Stimulated activated CD4-positive, alpha-beta T cell treated with anti-CD3 and anti-CD28 coated beads, TNF-alpha, amount 100 ng/mL, for 24 hours (primary cell): Measurements from ENCODE around the gene CYB5R3.
"Not testable (repeated sequence)": the region's sequence is repeated elsewhere in the genome, so short reads cannot be mapped to it uniquely, and the experiment has no call there.

Experiments used
- DNase-seq, 3 experiments: peaks; one replicate each; pipeline ENCODE4 v3.0.0-alpha.2; 2020; ENCODE audit warnings: low read depth in 3 of 3

The CYB5R3 gene

DNA sequence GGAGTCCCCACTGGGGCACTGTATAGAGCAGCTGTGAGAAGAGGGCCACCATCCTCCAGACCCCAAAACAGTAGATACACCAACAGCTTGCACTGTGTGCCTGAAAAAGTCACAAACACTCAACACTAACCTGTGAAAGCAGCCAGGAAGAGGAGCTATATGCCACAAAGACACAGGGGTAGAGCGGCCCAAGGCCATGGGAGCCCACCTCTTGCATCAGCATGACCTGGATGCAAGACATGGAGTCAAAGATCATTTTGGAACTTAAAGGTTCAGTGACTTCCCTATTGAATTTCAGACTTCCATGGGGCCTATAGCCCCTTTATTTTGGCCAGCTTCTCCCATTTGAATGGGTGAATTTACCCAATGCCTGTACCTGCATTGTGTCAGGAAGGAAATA, 29.7 kb upstream of the CYB5R3 start:
- no peak for DNase-seq

DNA sequence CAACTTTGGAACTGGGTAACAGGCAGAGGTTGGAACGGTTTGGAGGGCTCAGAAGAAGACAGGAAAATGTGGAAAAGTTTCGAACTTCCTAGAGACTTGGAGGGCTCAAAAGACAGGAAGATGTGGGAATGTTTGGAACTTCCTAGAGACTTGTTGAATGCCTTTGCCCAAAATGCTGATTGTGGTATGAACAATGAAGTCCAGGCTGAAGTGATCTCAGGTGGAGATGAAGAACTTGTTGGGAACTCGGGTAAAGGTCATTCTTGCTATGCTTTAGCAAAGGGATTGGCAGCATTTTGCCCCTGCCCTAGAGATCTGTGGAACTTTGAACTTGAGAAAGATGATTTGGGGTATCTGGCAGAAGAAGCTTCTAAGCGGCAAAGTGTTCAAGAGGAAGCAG, 28.7 kb upstream of the CYB5R3 start:
- DNase-seq = not testable (repeated sequence)

DNA sequence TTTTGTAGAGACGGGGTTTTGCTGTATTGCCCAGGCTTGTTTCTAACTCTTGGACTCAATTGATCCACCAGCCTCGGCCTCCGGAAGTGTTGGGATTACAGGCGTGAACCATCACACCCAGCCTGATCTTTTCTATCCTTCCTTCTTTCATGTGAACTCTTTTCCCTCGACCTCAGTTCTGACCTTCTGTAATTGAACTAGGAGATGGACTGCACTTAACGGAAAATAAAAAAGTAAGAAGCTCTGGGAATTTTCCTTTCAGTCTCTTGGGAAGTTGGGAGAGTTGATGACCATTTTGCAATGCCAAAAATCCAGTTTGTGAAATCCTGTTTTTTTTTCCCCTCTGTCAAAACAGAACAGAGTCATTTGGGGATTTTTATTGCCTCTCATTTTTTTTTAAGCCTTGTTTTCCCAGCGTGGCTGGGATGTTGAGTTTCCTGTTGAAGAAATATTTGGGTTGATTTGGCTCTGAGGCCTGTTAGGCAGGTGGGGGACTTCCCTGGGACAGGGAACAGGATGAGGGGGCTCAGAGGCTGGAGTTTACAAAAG, 26.9 kb upstream of the CYB5R3 start:
- DNase-seq = no peak

DNA sequence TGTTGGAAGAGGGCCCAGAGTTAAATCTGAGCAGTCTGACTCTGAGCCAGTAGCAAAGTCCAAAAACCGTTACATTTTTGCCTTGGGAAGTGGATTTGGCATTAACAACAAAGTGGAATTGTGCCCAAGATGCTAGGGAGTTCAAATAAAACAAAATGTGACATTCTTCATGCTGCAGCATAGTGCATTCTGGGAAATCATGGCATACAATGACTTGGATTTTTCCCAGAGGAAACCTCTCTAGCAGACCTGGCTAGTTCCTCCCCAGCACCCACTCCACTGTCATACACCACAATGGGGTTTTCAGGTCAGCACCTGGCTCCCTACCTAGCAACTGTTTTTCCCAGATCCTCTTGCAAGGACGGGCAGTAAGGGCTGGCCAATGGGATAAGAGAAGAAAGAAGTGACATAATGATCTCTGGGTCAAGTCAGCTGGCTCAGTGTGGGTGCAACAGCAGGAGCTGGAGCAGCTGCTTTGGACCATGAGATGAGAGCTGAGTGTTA, 24.8 kb upstream of the CYB5R3 start:
- no peak for DNase-seq

DNA sequence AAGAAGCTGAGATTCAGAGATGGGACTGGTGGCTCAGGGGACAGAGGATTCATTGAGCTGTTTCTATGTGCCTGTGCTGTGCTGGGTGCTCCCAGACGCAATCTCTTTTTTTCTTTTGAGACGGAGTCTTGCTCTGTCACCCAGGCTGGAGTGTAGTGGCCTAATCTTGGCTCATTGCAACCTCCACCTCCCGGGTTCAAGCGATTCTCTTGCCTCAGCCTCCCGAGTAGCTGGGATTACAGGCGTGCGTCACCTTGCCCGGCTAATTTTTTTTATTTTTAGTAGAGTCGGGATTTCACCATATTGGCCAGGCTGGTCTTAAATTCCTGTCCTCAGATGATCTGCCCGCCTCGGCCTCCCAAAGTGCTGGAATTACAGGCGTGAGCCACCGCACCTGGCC, 23.9 kb upstream of the CYB5R3 start:
- DNase-seq = not testable (repeated sequence)

DNA sequence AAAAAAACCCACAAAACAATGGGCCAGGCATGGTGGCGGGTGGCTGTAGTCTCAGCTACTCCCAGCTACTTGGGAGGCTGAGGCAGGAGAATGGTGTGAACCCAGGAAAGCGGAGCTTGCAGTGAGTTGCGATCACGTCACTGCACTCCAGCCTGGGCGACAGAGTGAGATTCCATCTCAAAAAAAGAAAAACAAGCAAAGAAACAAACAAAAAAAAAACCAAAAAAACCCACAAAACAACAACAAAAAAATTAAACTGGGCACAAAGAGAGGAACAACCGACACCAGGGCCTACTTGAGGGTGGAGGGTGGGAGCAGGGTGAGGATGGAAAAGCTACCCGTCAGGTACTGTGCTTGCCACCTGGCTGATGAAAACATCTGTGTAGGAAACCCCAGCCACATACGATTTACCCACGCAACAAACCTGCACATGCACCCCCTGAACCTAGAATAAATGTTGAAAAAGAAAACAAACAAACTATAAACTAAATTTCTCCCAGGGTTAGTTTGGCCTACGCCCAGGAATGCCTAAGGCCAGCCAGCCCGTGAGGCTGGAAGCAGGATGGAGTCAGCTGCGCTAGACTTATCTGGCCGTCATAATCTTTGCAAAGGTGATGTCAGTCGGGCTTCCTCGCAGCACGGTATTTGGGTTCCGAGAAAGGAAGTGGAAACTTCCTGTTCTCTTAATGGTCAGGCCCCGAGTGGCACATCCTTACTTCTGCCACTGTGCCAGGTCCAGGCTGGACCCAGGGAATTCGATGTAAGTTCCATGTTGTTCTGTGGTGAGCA, 21.9 kb upstream of the CYB5R3 start:
- no peak for DNase-seq

DNA sequence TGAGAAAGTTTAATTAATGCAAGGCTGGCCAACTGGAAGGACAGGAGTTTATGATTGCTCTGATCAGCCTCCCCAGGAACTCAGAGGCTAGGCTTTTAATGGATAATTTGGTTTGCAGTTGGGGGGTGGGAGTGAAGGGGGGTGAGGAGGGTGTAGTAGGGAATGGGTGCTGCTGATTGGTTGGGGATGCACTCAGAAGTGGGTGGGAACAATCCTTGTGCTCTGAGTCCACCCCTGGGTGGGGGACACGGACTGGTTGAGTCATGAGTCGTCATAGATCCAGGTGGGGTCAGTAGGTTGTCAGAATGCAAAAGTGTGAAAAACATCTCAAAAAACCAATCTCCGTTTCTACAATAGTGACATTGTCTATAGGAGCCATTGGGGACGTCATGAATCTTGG, 20.9 kb upstream of the CYB5R3 start:
- no peak for DNase-seq

DNA sequence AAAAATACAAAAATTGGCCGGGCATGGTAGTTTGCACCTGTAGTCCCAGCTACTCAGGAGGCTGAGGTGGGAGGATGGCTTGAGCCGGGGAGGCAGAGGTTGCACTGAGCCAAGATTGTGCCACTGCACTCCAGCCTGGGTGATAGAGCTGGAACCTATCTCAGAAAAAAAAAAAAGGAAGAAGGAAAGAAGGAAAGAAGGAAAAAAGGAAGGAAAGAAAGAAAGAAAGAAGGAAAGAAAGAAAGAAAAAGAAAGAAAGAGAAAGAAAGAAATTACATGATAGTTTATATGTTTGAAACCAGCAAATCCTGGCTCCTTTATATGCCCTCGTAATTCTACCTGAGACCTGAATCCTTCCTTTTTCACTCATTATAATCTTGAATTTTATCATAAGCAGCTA, 17.2 kb upstream of the CYB5R3 start:
- DNase-seq = not testable (repeated sequence)

DNA sequence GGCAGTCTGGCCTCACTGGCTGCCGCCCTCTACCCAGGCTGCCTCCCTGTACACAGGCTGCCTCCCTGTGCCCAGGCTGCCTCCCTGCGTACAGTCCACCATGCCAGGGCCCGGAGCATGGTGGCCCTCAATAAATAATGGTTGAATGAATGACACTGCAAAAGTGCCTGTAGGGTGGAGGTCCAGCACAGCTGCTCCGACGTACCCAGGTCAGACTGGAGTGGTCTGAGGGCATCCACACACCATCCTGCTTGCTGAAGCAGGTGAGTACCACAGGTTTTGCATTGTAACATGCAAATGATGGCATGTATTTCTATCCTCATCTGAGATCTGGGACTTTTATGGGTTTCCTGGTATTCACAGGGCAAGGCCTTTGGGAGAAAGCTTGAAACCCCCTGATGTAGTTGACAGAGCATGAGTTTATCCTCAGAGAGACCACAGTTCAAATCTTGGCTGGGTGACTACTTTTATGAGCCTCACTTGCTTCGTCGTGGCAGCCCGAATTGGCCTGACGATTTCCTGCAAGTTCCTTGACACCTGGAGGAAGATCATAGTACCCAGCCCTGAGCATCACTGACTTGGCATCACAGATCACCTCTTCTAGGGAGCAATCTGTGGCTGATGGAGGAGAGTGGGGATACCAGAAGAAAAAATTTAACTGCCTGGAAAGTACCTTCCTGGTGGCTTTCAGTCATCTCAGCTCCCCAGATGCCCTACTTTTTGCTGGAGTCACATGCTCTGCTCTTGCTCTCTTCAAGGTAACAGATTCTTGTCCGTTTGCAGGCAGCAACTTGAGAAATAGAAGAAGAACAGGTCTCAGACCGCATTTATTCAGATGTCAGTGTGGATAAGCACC, 16.0 kb upstream of the CYB5R3 start:
- DNase-seq = no peak

DNA sequence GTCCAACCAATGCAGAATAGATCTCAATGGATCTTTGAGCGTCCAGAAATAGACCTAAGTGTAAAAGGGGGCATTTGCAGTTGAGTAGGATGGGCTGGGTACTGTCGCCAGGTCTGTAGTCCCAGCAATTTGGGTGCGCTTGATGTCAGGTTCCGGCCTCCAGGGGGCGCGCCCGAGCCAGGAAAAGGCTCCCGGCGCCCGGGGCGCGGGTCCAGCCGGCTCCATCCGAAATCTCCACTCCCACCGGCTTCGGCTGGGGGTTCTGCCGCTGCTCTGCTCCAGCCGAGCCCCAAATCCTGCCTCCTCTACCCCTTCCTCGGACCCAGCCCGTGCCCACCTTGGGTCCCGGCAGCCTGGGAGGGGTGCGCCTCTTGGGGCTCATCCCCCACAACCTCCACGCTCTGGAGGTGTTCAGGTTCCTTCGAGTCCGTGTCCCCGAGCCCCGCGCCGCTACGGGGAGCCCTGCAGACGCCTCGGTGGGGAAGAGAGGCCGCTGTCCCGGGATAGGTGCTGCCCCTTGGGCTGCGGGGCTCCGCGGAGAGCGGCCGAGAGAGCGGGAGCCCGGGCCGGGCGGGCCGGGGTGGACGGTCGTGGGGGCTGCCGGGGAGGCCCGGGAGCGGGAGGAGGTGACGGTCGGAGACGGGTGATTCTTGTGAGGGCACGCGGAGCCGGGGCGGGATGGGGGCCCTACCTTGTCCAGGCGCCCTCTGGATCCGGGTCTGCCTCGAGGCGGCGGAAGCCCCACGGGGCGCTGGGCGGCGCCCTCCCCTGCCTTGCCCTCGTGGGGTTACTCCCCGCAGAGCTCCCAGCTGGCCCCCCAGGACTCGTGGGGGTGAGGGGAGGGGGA, 13.0 kb upstream of the CYB5R3 start:
- DNase-seq = peak; percentile 57 to 79 (median 67)

DNA sequence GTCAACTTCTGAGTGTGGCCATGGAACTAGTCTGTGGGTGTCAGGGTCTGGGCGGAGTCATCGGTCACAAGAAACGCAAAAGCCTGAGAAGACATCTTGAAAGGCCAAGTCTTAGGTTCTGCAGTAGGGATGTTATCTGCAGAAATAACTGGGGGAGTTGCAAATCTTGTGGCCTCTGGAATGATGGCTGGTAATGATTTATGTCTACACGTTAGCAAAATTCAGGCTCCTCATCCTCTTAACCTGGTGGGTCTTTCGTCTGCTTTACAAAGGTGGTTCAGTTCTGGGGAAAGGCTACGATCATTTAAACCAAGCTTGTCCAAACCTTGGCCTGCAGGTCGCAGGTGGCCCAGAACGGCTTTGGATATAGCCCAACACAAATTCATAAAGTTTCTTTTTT, 7.4 kb upstream of the CYB5R3 start:
- no peak for DNase-seq

DNA sequence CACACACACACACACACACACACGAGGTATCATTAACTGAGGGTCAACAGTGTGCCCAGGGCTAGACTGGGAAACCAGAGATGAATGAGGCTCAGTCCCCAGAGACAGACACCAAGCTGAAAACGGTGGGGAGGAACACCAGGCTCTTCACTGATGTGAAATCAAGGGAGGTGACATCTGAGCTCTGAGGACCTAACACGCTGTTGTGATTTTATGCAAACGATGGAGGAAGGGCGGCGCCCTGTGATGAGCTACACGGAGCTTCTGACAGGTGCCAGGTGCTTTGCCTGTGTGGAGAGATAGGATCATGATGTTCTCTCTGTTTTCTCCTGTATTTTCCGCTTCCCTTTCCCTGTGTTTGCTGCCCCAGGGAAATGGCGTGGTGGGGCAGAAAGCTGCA, 6.5 kb upstream of the CYB5R3 start:
- no peak for DNase-seq

DNA sequence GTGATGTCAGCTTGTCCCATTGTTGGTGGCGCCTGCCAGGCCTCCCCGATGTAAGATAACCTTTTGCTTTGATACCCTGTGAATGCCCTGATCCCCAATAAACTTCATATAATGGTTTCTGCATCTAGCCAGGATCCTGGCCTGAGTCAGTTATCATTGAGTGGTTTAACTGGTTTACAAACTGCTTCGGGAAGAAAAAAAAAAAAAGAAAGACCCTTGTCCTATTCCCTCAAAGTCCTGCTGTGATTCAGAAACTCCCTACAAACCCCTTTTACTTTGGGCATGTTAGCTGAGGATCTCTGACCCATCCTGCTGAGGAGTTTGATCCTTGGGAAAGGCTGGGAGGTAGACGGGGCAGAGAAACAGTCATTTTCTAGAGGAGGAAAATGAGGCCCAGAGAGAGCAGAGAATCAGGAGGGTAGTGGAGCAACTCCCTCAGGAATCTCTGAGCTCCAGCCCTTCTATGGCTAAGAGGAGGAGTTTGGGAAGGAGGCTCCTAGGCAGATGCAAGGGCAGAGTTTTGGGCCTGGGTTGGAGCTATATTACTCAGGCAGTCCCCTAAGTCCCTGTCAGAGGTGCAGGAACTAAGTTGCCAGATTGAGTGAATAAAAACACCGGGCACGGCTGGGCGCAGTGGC, 5.4 kb upstream of the CYB5R3 start:
- no peak for DNase-seq

DNA sequence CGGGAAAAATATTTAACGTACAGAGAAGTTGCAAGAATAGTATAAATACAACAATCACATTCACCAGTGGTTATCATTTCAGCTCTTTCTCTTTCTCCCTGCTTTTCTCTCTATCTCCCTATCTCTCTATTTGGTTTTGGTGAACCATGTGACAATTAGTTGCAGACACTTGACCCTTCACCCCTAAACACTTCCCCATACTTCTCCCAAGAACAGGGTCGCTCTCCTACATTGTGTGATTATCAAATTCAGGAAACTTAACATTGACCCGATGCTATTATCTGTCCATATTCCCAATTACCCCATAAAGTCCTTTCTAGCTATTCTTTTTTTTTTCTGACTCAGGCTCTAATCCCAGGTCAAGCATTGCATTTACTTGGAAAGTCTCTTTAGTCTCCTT, 4.8 kb upstream of the CYB5R3 start:
- DNase-seq = no peak

DNA sequence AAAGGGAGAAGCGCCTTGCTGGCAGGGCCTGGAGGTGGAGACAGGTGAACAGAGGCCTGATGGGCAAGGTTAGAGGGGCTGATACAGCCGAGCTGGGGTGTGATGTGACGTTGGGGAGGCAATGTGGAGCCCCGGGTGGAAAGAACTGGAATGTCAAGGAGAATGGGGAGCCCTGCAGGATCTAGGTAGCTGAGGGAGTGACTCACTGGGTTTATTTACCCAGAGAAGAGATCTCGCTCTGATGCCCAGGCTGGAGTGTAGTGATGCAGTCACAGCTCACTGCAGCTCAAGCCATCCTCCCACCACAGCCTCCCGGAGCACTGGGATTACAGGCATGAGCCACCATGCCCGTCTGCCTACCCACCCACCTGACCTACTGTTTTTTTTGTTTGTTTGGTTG, 1.9 kb upstream of the CYB5R3 start:
- DNase-seq = no peak

DNA sequence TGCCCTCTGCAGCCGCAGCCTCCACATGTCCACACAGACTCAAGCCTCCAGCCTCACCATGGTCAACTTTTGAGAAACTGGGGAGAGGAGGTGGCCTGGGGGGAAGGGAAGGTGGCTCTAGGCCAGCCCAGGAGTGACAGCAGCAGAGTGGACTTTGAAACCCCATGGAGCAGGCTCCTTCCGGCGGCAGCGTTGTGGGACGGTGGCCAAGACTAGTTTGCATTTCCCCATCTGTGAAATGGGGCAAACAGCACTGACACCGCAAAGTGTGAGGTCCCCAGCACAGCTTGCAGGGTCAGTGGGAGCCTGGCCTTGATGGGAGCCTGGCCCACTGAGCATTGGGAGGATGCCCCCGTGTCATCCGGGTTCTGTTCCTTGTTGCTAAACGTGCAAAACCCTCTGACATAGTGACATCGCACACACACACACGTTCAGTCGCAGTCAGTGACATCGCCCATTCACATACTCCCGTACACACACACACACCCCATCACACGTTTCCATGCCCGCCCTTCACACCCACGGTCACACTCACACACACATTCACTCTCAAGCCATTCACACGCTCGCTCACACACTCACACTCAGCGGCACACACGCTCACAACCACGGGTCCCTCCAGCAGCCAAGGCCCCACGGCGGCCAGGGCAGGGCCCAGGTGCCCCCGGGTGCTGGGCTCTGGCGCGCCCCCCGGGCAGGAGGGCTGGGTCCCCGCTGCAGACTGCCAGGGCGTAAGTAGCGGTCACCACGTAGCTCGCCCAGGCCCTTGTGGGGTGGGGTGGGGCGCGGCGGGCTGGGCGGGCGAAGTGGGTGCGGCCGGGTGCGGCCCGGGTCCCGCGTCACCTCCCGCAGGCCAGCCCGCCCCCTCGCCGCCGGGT, 585 bp downstream of the CYB5R3 start:
- DNase-seq = peak in 2 of 3 experiments; percentile 16 to 17

DNA sequence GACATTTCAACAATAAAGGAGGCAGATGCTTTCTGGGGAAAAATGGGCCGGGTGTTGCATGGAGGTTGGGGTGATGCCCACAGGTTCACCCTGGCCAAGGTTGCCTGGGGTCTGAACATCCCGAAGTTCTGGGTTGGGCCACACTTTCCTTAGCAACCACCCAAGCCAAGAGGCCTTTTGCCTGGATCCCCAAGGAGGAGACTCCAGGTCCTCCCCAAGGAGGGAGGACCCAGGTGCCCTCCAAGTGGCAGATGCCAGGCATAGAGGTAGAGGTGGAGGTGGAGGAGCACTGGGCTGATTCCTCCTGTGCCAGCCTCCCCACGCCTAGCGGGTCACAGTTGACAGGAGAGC, 1.2 kb downstream of the CYB5R3 start:
- DNase-seq = no peak

DNA sequence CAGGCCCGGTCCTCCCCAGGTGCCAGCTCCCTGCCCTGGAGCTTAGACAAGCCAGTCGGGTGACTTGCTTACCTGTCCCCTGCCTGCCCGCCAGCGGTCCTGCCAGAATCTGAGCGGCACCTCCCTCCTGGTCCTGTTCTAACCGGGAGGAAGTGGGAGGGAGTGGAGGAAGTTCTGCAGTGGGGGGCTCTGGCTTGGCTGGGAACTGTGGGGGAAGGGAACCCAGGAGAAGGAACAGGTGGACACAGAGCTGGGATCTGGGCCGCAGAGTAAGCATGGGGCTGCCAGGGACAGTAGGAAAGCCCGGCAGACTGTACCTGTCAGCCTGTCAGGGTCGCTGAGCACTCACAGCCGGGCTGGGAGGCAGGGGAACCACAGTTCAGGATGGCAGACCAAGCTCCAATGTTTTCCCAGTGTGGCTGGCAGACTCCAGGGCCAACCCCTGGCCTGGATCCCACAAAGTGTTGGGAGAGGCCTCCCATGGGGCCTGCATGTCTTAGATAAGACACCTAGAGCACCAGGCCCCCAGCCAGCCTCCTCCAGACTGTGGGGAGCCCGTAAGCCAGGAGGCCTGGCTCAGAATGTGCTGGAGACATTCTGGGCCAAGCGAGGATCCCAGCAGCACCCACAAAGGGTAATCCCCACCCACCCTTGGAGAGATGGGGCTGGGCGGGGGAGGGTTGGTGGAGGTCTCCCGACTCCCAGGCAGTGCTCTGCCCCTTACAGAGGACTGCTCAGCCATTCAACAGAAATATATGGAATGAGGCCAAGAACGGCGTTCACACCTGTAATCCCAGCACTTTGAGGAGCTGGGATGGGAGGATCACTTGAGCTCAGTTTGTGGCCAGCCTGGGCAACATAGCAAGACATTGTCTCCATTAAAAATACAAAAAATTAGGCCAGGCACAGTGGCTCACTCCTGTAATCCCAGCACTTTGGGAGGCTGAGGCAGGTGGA, 2.3 kb downstream of the CYB5R3 start:
- DNase-seq = no peak

DNA sequence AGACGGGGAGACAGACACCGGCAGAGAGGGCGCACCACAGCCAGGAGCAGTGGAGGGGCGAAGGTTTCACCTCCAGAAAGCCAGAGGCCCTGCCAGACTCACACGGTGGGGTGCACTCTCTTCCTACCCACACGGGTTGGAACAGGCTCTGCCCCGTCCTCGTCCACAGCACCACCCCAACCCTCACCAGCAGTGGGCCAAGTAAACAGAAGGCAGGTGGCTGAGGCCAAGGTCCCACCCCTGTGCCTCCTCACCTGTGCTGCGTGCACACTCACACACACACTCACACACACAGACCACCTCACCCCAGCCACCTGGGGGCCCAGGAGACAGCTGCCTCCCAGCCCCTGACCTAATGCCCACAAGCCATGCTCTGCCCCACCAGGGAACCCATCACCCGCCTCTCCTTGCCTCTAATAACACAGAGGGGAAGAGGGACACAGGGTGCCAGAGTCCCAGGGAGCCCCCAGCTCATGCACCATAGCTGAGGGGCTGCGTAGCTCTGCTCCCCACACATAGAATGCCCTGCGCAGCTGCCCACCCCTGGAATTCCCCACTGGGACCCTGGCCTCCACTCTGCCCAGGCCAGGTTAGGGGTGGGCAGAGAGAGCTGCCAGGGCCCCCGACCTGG, 3.1 kb downstream of the CYB5R3 start:
- DNase-seq = no peak
